CD4-positive, alpha-beta T cell (primary cell): ENCODE measurements around the gene NKAIN2. TPM values are rescaled to one million over a fixed set of nuclear protein-coding genes. Genes with fewer than 3 reads are reported as not detected.
A peak's percentile ranks its signal among the peaks of the same experiment; 100 is the strongest.

Source experiments
- ATAC-seq: fragments of 200-7000 bp; cut with Tn5 transposase; one replicate; pipeline ENCODE4 v1.10.0; 2022; ENCODE audit warnings: mild to moderate bottlenecking; ENCODE audit not compliant: poor library complexity
- CTCF ChIA-PET: fragments of 350-600 bp; sonication (Branson Sonifier 250); formaldehyde crosslinking; loops from one replicate; lab custom pipeline; 2021; ENCODE audit warnings: antibody characterized with exemption, inconsistent platforms; lab: Charles Lee
- POLR2A ChIA-PET: fragments of 350-600 bp; sonication (Branson Sonifier 250); formaldehyde crosslinking; loops from one replicate; lab custom pipeline; 2021; ENCODE audit warnings: antibody characterized with exemption, inconsistent platforms; lab: Charles Lee
- DNase-seq, 14 experiments: peaks; one replicate each; pipeline ENCODE4 v3.0.0-alpha.2; 2013 to 2020; ENCODE audit warnings: mixed read lengths in 2 of 14
- H3K27ac ChIP-seq, 2 donors: one replicate each; pipeline versions ENCODE4 v1.5.1 to v1.7.0; 2013; ENCODE audit warnings: low read length in 2 of 2, low read depth in 1 of 2, mild to moderate bottlenecking in 1 of 2
- H3K27me3 ChIP-seq, 2 experiments: 1 replicate in 1 of 2; 2 replicates in 1 of 2; pipeline versions ENCODE4 v1.6.1 to v1.7.0; 2013; ENCODE audit warnings: low read length in 2 of 2, control low read depth in 1 of 2, mild to moderate bottlenecking in 1 of 2, moderate library complexity in 1 of 2; ENCODE audit not compliant: insufficient read depth in 2 of 2, control insufficient read depth in 1 of 2
- H3K36me3 ChIP-seq: one replicate; pipeline ENCODE4 v1.6.1; 2013; ENCODE audit warnings: low read length, control low read depth; ENCODE audit not compliant: insufficient read depth
- H3K4me1 ChIP-seq: one replicate; pipeline ENCODE4 v1.6.1; 2013; ENCODE audit warnings: low read length, control low read depth; ENCODE audit not compliant: insufficient read depth
- H3K4me3 ChIP-seq: one replicate; pipeline ENCODE4 v1.5.1; 2013; ENCODE audit warnings: mild to moderate bottlenecking, low read length, moderate library complexity
- H3K9me3 ChIP-seq, 2 experiments: 1 replicate in 1 of 2; 2 replicates in 1 of 2; pipeline versions ENCODE4 v1.6.1 to v1.7.0; 2013; ENCODE audit warnings: low read length in 2 of 2, mild to moderate bottlenecking in 2 of 2, control low read depth in 1 of 2, moderate library complexity in 1 of 2; ENCODE audit not compliant: control insufficient read depth in 1 of 2, insufficient read depth in 1 of 2
- H3K27ac Mint-ChIP-seq: one replicate; pipeline ENCODE4 v1.8.0; 2020; ENCODE audit warnings: mixed read lengths
- H3K27me3 Mint-ChIP-seq: one replicate; pipeline ENCODE4 v1.8.0; 2021; ENCODE audit warnings: mixed read lengths
- H3K36me3 Mint-ChIP-seq: one replicate; pipeline ENCODE4 v1.8.0; 2021; ENCODE audit warnings: low read depth, mixed read lengths
- H3K4me1 Mint-ChIP-seq: one replicate; pipeline ENCODE4 v1.8.0; 2021; ENCODE audit warnings: low read depth, mixed read lengths
- H3K4me3 Mint-ChIP-seq: one replicate; pipeline ENCODE4 v1.8.0; 2020; ENCODE audit warnings: mild to moderate bottlenecking, mixed read lengths
- H3K9me3 Mint-ChIP-seq: one replicate; pipeline ENCODE4 v1.8.0; 2020; ENCODE audit warnings: mixed read lengths
- CTCF ChIP-seq: fragments of 200-600 bp; IDR thresholded peaks from one replicate; pipeline ENCODE4 v1.8.0; 2022; ENCODE audit warnings: antibody characterized with exemption, mild to moderate bottlenecking
- intact Hi-C, 2 experiments: fragments of 100-400 bp; cut with DNase I in 1 of 2; cut with micrococcal nuclease in 1 of 2; formaldehyde crosslinking; loops; one replicate each; pipeline versions ENCODE4 v1.15.1 to v1.9.0; 2023 to 2025; cut with DNase I, micrococcal nuclease
- total RNA-seq, 174 experiments: library from RNA in 2 of 174; stranded (reverse) in 2 of 174; gene quantifications; one replicate each; pipeline ENCODE4 v1.2.3 and lab custom pipeline; 2021 to 2026

Gene NKAIN2
- total RNA-seq, 2 experiments from 2014 or later: not detected

- no peak overlapping the region for H3K4me3 Mint-ChIP-seq
- no peaks in the 10 kb centered on the region for H3K36me3 Mint-ChIP-seq
- CTCF ChIA-PET: no interaction called here
- no peaks in the 10 kb centered on the region for H3K36me3 ChIP-seq
- no peak overlapping the region for H3K4me3 ChIP-seq
- no peak overlapping the region for H3K27ac Mint-ChIP-seq
- H3K9me3 ChIP-seq: peaks cover 0 to 7% of the 10 kb centered on the region in 2 experiments
- no peak for ATAC-seq
- intact Hi-C loops: loop anchor here in 1 of 2 experiments (5.0 kb wide), 1 partner anchor 1316 kb away; no protein-coding TSS in a partner anchor
- no peak for DNase-seq
- peaks cover 19 to 29% of the 10 kb centered on the region in 2 experiments for H3K27me3 ChIP-seq
- H3K27me3 Mint-ChIP-seq: peaks cover 64% of the 10 kb centered on the region
- no peak overlapping the region for H3K27ac ChIP-seq
- POLR2A ChIA-PET: no interaction called here
- peaks cover 9% of the 10 kb centered on the region for H3K4me1 ChIP-seq
- peaks cover under 1% of the 10 kb centered on the region for H3K9me3 Mint-ChIP-seq
- TF ChIP-seq CTCF: no peak
- peaks cover 13% of the 10 kb centered on the region for H3K4me1 Mint-ChIP-seq
Observed at GRCh38 chr6:123801067-123801466, 2.6 kb upstream of the NKAIN2 start.

GRCh38 chr6:123802351-123802696 lies 1.3 kb upstream of the NKAIN2 start:
- ChIA-PET POLR2A (no interaction called here), CTCF (interaction anchor here (0.8 to 1.3 kb wide), 3 partner anchors 9 to 1312 kb away, joined by 3 to 6 read pairs (median 4); no protein-coding TSS in a partner anchor)
- DNase-seq (no peak), ATAC-seq (no peak)
- Mint-ChIP-seq H3K27ac (no peak overlapping the region), H3K9me3 (no peaks in the 10 kb centered on the region), H3K4me3 (no peak overlapping the region), H3K36me3 (no peaks in the 10 kb centered on the region), H3K27me3 (peaks cover 74% of the 10 kb centered on the region), H3K4me1 (peaks cover 13% of the 10 kb centered on the region)
- Histone ChIP-seq H3K27me3 (peaks cover 19 to 35% of the 10 kb centered on the region in 2 experiments), H3K36me3 (no peaks in the 10 kb centered on the region), H3K9me3 (peaks cover 0 to 7% of the 10 kb centered on the region in 2 experiments), H3K4me1 (peaks cover 9% of the 10 kb centered on the region), H3K4me3 (no peak overlapping the region), H3K27ac (no peak overlapping the region)
- intact Hi-C loops: loop anchor here (1.0 to 5.0 kb wide), 2 partner anchors 1312 to 1315 kb away; no protein-coding TSS in a partner anchor
- no peak for TF ChIP-seq CTCF

GRCh38 chr6:123802697-123803503 lies 765 bp upstream of the NKAIN2 start:
- Mint-ChIP-seq H3K4me3 (no peak overlapping the region), H3K9me3 (no peaks in the 10 kb centered on the region), H3K27ac (no peak overlapping the region), H3K4me1 (peaks cover 13% of the 10 kb centered on the region), H3K27me3 (peaks cover 79% of the 10 kb centered on the region), H3K36me3 (no peaks in the 10 kb centered on the region)
- peak; percentile 61 for TF ChIP-seq CTCF
- intact Hi-C loops: loop anchor here (1.0 to 5.0 kb wide), 2 partner anchors 1311 to 1314 kb away; no protein-coding TSS in a partner anchor
- Histone ChIP-seq H3K4me1 (peaks cover 9% of the 10 kb centered on the region), H3K4me3 (peak overlapping the region; percentile 20), H3K27me3 (peaks cover 19 to 36% of the 10 kb centered on the region in 2 experiments), H3K9me3 (peaks cover 0 to 7% of the 10 kb centered on the region in 2 experiments), H3K27ac (no peak overlapping the region), H3K36me3 (no peaks in the 10 kb centered on the region)
- POLR2A ChIA-PET: no interaction called here
- ATAC-seq (peak; percentile 55), DNase-seq (peak in 13 of 14 experiments; percentile 8 to 56 (median 32))
- CTCF ChIA-PET: interaction anchor here (0.5 to 1.3 kb wide), 4 partner anchors 8 to 1311 kb away, joined by 3 to 6 read pairs (median 4); no protein-coding TSS in a partner anchor
